ENCODE results near the gene LDLRAD4.

Gene LDLRAD4

DNA sequence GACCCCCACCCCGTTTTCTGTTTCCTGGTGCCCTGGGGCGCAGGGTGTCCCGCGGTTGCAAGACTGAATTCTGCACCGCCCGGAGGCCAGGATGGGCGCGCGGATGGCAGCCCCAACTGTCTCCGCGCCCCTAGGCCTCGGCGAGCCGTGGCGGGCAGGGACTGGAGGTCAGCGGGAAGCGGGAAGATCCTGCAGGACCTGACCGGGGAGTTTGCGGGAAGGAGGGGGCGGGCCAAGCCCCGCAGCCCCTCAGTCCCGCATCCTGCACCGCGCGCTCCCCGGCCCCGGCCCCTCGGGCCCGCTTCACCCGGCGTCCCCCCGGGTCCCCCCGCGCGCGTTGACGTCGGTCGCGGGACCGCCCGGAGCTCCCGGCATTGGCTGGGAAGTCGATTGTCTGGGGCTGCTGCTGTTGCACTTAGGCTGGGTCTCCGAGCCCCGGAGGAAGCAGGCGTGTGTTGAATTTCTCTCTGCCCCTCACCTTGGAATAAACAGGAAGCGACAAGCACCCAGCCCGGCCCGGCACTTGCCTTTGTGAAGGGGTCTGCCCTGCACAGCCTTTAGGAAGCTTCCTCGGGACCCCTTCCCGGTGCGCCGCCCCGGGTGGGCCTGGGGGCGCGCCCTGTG, at the start of gene LDLRAD4:
Gene LDLRAD4 (plus strand): TSS at position 393 of the 624 bp plus-strand sequence.
- peak; percentile 26 for DNase-seq

- no peak for DNase-seq
Observed at GRCh38 chr18:13173578-13174145, 44.9 kb upstream of the LDLRAD4 start.

DNA sequence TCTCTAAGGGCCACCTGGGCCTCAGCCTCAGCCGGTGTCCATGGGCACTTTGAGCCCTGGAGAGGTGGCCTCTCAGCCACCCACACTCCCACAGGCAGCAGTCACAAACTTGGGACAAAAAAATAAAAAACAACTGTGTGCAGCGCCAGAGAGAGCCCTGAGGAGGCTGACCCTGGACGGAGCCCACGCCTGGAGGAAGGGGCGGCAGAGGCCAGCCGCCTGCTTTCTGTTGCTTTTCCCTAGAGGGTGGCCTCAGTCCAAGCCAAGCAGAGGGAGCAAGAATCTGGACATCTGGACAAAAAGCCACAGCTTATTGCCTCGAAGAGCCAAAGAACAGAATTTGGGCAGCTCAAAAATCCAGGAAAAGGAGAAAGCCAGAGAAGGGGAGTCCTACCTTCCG, 43.3 kb upstream of the LDLRAD4 start:
- DNase-seq: no peak

- DNase-seq: peak; percentile 42
Observed at GRCh38 chr18:13175754-13176210, 42.8 kb upstream of the LDLRAD4 start.

GRCh38 chr18:13176847-13177246, 41.7 kb upstream of the LDLRAD4 start:
- DNase-seq: no peak

- no peak for DNase-seq
Observed at GRCh38 chr18:13178197-13178596, 40.4 kb upstream of the LDLRAD4 start.

DNA sequence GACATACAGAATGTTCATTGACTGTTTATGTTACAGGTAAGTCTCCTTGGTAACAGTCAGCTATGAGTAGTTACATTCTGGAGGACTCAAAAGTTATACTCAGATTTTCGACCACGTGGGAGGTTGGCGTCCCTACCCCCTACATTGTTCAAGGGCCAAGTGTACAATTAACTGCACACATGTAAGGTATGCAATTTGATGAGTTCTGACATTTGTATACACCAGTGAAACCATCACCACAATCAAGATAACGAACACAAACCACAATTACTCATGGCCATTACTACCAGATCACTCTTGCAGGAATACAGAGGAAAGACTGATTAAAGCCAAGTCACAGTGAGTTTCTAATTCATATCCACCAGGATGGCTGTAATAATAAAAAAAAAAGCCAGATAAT, 39.6 kb upstream of the LDLRAD4 start:
- DNase-seq: peak; percentile 43

GRCh38 chr18:13179566-13180113, 38.9 kb upstream of the LDLRAD4 start:
- peak; percentile 24 for DNase-seq

DNA sequence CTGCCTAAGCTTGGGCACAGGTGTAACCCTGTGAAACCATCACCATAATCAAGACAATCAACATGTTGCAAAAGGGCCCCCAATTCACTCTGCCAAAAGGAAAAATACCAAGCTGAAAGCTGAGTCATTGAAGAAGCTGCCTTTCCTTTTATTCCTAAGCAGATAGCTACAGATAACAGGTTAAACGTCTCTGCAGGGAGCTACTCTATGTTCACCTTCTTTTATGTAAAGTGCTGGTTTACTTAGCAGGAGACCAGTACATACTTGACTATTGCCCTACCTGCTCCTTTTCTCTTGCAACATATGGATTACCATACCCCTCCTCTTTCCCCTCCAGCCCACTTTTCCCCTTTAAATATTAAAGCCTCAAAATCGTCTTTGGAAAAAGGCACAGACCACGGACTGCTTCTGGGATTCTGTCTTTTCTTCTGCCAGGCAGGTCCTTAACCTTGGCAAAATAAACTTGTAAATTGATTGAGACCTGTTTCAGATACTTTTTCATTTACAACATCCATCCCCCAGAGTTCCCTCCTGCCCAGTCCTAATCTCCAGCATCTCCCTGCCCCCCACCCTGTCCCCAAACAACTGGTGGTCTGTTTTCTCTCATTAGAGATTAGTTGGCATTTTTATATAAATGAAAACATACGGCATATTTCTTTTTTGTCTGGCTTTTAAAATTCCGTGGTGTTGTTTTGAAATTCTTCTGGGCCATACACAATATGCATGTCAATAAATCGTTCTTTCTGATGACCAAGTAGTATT, 37.8 kb upstream of the LDLRAD4 start:
- no peak for DNase-seq

GRCh38 chr18:13181765-13182164, 36.8 kb upstream of the LDLRAD4 start:
- no peak for DNase-seq

DNA sequence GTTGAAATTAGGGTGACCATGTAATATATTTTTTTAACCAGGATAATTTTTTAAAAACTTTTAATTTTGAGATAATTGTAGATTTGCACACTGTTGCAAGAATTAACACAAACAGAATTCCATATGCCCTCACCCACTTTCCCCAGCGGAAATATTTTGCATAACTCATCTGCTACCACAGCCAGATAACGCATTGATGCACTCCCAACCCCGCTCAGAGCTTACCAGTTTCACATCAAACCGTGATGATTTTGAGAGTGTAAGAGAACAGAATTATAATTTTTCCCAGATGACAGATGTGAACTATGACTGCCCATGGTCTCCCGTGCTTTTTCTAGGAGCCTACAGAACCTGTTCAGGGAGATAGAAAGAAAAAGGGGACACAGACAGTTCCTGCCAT, 35.2 kb upstream of the LDLRAD4 start:
- DNase-seq: no peak

DNA sequence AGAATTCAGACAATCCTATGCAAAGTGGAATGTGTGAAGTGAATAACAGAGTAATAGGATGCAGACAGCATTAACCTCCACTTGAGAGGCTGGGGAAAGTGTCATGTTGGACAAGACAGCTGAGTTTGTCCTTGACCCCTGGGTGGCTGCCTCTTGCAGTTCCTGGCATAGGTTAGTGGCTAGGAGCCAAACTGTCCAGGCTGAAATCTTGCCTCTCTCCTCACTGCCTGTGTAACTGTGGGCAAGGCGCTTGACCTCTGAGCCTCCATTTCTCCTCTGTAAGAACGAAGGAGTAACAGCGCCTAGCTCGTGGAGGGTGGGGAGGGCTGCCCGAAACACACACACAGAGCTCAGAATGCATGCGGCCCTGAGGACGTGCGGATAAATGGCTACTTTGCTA, 34.8 kb upstream of the LDLRAD4 start:
- DNase-seq: no peak

DNA sequence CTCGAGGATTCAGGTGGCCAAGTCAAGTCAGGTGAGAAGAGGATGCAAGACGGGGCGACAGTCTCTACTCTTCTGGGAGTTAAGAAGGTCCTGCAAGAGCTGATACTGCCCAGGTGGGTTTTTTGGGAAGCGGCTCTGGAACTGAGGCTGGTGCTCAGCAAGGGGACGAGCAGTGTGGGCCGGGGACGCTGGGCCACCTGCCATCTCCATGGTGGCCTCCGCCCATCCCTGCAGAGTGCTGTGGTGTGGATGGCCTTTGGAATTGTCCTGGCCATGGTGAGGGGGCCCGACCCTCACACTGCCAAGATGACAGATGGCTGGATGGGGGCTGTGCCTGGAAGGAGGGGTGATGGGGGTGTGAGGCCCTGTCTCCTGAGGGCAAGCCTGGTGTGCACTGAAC, 34.2 kb upstream of the LDLRAD4 start:
- DNase-seq: no peak

DNA sequence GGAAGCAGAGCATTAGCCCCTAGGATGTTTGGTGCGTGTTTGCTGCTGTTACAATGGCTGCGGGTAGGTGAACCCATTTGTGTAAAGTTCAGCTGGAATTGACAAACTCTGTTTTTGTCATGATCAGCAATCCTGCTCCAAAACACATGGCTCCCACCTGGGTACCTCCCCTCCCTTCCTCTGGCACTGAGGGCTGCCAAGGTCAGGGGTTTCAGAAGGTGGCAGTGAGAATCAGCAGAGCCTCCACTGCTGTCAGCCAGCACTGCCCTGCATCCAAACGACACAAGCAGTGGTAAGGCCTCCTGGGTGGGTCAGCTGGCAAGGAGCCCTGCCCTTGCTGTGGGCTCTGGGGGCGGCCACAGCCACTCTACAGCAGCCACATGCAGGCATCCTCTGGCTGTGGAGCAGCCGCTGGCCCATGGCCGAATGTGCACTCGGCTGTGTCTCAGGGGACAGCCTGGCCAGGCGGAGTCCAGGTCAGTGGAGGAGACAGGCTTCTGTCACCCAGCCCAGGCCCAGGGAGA, 32.8 kb upstream of the LDLRAD4 start:
- no peak for DNase-seq

GRCh38 chr18:13186687-13187086, 31.9 kb upstream of the LDLRAD4 start:
- no peak for DNase-seq

GRCh38 chr18:13187498-13187897, 31.1 kb upstream of the LDLRAD4 start:
- no peak for DNase-seq

GRCh38 chr18:13191031-13191430, 27.5 kb upstream of the LDLRAD4 start:
- no peak for DNase-seq

- no peak for DNase-seq
Observed at GRCh38 chr18:13191779-13192178, 26.8 kb upstream of the LDLRAD4 start.

DNA sequence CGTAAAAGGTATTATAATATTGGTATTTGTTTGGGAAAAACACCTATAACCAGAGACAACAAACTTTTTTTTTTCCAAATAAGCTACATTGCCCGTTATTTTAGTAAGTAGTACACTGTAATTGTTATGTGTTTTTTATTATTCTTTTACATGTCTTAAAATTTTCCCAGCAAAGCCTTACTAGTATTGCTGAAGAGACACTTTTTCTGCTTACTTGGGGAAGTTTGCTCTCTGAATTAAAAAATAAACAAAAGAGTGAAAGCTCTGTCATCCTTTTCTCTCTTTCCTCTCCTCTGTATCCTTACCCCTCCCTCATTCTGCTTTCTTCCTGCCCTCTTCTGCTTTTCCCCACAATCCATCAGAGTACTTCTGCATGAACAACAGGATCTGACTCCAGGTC, 25.6 kb upstream of the LDLRAD4 start:
- DNase-seq: no peak

DNA sequence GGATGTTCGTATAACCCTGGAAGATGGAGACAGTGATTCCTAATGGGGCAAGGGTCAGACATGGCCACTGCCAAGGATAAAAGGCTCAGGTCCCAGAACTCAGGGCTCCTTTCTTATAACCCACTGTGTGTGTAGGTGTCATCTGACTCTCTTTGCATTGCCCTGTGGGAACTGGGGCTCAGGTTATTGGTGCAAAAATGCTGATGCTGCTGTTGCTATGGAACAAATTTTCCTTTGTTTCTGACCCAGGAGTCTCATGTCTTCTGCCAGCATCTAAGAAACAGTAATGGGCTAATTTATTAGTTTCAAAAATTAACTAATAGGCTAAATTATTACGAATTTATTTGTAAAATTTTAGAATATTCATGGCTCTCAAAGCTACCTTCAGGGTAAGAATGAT, 24.3 kb upstream of the LDLRAD4 start:
- no peak for DNase-seq

- DNase-seq: no peak
Observed at GRCh38 chr18:13198701-13199100, 19.9 kb upstream of the LDLRAD4 start.

DNA sequence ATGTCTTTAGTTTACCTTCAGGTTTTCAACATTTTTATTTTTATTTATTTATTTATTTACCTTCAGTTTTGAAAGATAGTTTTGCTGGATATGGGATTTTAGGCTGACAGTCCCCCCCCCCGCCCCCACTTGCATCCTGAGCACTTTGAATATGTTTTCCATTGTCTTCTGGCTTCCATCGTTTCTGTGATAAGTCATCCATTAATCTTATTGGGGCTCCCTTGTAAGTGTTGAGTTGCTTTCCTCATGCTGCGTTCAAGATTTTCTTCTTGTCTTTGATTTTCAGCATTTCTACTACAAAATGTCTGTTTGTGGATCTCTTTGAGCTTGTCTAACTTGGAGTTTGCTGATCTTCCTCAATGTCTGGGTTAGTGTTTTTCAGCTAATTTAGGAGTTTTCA, 19.4 kb upstream of the LDLRAD4 start:
- no peak for DNase-seq

DNA sequence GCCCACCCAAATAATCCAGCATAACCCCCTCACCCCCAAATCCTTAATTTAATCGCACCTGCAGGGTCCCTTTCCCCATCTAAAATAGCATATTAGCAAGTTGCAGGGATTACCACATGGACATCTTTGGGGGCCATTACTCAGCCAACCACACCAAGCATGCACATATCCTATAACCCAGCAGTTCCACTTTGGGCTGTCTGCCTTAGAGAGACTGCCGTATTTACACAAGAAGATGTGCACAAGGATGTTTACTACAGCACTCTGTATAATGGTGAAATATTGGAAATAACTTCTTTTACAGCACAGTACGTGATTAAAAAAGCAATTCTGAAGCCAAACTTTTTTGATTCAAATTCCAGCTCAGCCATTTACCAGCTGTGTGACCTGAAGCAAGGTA, 17.3 kb upstream of the LDLRAD4 start:
- DNase-seq: no peak

GRCh38 chr18:13202571-13202970, 16.0 kb upstream of the LDLRAD4 start:
- no peak for DNase-seq

All from stimulated activated CD4-positive, alpha-beta T cell treated with anti-CD3 and anti-CD28 coated beads, Interleukin-1b, Interleukin-23, amount 100 ng/mL, for 48 hours (primary cell).